NOMO-1 treated with DMSO at 0.1 percent for 48 hours (cell line): ENCODE data around the gene WDR88.
A peak's percentile ranks its signal among the peaks of the same experiment; 100 is the strongest.
"Not testable (repeated sequence)": the region's sequence is repeated elsewhere in the genome, so short reads cannot be mapped to it uniquely, and the experiment has no call there.

Experiments
- DNase-seq: peaks from one replicate; lab custom pipeline; 2025; ENCODE audit not compliant: unreplicated experiment; lab: John Stamatoyannopoulos, UW

Gene WDR88

DNA sequence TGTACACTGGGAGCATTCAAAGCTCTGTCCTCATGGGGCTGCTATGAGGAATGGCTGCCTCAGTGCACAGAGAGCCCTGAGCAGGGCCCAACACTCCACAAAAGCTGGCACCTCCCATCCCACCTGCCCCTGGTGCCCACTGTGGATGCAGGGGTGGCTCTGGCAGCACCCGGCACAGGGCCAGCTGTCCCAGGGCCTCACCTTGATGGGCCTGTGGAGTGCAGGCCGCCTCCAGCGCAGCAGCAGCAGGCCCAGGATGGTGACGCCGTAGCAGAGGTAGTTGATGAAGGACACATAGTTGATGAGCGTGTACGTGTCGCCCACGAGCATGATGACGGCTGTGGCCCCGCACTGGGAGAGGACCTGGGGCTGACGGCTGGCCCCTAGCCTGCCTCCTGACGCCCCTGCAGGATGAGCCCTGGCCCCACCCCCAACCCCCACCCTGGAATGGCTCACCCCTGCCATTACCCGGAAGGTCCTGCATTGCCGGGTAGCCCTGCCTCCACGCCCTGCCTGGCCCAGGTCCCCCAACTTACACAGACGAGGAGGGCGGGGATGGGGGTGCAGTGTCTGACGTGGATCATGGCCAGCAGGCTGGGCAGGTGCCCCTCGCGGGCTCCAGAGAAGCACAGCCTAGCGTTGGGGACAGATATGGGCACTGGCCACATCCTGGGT, 78.5 kb downstream of the WDR88 start:
- DNase-seq: no peak

DNA sequence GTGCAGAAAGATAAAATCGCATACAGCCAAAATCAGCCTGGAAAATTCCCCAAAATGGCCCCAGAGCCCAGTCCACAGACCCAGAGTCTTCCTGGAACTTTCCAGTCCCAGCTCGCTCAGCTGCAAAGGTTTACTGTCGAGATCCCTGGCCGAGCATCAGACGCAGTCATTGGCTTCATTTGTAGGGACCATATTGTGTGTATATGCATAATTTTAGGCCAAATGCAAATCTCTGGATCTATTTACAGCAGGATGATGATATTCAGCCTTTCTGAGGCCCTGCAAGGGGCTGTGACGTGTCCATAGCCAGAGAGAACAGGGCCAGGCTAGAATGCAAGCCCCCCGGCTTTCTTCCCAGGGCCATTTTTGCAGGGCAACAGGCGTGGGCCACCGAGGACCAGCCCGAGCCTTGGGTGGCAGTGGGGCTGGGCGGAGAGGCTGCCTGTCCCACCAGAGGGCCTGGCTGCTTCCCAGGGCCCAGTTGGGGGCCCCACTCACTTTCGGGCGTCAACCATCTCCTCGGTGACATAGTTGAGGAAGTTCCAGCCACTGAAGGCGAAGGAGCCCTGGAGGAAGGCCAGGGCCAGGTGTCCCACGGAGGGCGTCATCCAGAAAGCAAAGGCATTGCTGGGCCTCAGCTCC, 80.0 kb downstream of the WDR88 start:
- DNase-seq: no peak

DNA sequence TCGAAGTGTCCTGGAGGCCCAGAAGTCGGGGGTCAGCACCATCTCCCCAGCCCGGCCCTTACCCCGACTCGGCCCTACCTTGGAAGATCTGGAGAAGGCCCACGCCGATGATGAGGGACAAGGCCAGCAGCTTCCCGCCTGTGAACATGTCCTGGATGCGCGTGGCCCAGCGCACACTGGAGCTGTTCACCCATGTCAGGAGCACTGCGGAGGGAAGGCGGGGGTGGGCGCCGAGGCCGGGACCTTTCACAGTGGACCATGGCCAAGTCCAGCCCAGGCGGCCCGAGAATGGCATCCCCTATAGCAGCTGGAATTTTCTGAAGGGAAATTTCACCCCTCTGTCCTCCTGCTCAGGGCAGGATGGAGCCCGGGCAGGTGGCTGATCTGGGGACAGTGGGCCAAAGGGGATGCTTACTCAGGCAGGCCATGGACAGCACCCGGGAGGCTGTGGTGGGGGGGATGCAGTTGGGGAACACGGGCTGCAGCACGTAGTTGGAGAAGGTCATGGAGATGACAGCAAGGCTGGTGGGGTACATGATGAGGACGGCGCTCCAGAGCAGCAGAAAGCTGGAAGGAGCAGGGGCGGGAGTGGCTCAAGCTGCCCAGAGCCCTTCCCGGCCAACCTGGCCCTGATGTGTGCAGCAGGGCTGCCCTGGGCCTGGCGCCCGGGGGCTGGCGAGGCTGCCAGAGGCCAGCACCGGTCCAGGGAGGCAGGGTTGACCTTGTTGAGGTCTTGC, 80.7 kb downstream of the WDR88 start:
- no peak for DNase-seq

- peak; percentile 6 for DNase-seq
Measured at GRCh38 chr19:33214596-33214995, 82.7 kb downstream of the WDR88 start.

- no peak for DNase-seq
Measured at GRCh38 chr19:33215438-33216197, 83.7 kb downstream of the WDR88 start.

GRCh38 chr19:33216198-33216830, 84.4 kb downstream of the WDR88 start:
- DNase-seq: no peak

DNA sequence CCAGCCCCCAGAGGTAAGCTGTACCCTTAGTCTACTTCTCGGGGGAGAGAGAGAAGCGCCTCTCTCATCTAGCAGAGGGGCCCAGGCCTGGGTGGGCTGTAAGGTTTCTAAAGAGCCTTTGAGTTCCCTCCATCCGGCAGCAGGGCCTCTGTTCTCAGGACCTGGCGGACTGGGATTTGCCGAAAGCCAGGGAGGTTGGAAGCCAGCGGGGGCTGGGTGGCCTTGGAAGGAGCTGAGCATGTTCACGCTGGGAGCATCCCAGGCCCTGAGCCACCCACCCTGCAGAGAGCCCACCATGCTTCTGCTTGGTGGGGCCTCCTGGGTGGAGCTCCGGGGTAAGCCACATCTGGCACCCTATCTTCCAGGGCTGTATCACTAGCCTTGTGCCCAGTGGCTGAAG, 86.0 kb downstream of the WDR88 start:
- DNase-seq: no peak

DNA sequence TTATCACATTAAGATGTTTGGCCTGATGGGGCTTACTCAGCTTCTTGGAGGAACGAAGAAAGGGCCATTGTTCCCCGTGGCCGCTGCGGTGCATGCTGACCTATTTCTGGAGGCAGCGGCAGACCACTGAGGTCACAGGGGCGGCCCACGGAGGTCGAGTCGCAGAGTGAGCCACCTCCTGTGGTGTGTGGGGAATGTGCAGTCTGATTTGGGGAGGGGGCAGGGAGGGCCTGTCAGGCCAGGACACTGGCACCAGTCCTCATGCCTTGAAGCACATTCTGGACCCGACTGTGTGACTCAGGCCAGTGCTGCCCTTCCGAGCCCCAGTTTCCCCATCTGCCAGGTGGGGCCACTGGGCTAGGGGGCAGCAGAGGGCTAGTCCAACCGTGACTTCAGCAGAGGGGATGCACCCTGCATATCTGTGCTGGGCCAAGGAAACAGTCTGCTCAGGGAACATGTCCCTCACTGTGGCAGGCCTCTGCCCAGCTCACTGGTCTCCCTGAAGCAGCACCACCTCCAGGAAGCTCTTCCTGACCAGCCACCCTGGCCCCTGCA, 87.4 kb downstream of the WDR88 start:
- no peak for DNase-seq

- DNase-seq: no peak
Measured at GRCh38 chr19:33220115-33220514, 88.2 kb downstream of the WDR88 start.

- DNase-seq: no peak
Measured at GRCh38 chr19:33220735-33221134, 88.8 kb downstream of the WDR88 start.

DNA sequence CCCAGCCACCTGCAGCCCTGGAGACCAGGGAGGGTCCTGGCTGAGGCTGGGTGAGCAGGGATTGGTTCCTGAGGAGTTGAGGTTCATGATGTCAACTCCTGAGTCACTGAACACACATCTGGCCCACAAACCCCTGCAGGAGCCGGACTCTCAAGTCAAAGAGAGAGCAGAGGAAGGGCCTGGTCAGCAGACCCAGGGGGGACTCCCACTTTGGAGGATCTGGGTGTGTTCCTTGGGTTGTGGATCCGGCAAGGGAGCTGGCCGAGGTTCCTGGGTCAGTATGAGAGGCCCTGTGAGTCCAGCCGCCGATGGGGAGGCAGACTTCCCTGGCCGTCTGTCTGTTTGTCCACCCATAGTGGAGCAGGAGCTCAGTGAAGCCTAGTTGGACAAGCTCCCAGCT, 89.7 kb downstream of the WDR88 start:
- DNase-seq: no peak

DNA sequence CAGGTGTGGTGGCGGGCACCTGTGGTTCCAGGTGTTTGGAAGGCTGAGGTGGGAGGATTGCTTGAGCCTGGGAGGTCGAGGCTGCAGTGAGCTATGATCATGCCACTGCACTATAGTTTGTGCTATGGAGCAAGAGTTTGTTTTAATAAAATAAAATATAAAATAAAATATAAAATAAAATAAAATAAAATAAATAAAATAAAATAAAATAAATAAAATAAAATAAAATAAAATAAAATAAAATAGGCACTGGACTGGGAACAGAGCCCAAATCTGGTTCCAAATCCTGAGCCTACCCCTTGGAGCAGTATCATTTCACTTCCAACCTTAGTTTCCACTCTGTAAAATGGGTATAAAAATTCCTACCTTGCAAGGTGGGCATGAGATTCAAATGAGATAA, 90.3 kb downstream of the WDR88 start:
- not testable (repeated sequence) for DNase-seq

DNA sequence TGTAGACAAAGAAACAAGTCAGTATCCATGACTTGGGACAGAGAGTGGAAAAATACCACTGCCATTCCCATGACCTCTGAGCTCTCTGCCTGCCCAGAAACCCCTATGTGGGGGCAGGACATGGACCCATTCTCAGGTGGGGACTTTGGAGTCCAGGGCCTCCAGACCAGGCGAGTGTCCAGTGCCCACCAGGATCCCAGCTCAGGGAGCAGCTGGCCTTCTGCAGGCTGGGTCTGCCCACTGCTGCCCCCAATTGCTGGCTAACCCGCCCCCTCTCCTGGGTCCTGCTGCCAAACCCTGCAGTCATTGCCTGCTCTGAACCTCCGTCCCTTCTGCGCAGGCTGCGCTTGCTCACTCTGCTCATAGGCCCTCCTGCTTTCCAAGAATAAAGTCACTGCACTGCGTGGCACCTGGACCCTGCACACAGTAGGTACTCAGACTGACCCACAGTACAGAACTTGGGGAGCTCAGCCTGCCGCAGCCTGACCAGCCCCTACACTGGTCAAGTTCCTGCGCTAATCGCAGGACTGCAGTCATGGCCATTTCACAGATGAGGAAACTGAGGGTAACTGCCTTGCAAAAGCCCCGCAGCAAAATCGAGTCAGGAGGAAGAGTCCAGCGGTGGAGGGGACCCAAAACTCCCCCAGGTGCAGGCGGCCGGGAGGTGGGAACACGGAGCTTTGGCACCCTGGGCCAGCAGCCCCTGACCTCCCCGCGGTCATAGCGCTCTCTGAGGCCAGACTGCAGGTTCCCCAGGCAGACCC, 93.0 kb downstream of the WDR88 start:
- no peak for DNase-seq
